Stimulated activated CD4-positive, alpha-beta T cell treated with anti-CD3 and anti-CD28 coated beads, Interleukin-1b, Interleukin-23, amount 100 ng/mL, for 48 hours (primary cell): Measurements from ENCODE around the gene DMAC2L.
A peak's percentile ranks its signal among the peaks of the same experiment; 100 is the strongest.
"Not testable (repeated sequence)": the region's sequence is repeated elsewhere in the genome, so short reads cannot be mapped to it uniquely, and the experiment has no call there.

Source experiments
- DNase-seq: peaks from one replicate; pipeline ENCODE4 v3.0.0-alpha.2; 2020

Gene DMAC2L

GRCh38 chr14:50333014-50333509 lies 20.9 kb downstream of the DMAC2L start:
- no peak for DNase-seq

- no peak for DNase-seq
Measured at GRCh38 chr14:50334211-50334610, 22.1 kb downstream of the DMAC2L start.

DNA sequence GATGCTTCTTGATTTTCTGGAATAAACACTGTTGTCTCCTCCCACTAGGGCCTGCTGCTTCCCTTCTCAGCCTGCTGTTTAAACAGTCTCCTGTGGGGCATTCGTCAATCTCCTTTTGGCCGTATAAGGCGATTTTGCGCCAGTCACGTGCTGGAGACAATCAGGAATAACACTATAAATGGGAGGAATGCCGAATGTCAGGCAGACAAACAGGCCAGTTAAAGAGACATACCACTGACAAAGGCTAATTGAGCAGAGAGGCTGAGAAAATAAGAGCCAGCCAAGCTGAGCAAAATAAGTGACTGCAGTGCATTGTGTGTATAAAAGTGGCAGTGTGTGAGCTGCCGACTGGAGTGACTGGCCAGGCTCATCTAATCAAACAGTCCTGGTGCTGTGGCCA lies 23.3 kb downstream of the DMAC2L start:
- DNase-seq = no peak

DNA sequence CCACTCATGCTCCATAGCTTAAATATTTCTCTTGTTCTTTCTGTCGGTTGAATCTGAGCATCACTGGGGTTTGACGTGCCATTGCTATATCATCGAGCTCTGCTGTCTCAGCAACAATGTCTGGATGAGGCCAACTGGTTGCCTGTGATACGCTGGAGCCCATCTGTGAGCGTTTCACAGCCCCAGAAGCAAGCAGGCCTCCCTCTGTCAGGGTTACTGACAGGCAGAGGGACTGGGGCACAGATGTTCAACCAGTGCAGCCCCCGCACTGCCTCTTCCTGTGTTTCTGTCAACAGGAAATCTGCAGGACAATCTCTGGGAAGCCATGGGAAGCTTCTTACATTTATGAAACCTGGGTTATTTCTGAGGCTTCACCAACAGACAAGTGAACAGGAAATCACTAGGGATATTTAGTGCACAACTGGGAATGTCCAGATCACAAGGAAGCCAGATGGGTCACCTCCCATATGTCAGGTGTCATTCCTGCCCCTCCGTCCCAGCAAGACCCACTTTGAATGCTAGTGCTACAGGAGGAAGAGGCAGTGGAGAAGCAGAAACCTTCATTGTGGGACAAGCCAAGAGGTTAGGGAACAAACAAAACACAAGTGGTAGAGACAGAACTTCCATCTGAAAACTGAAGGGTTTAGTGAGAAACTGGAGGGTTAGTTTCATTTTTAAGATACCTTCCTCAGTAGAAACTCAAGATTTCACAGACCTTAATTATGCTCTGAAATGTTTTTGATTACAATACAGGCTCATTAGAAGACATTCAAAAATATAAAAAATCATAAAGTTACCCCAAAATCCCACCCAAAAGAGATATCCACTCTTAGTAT lies 24.1 kb downstream of the DMAC2L start:
- no peak for DNase-seq

DNA sequence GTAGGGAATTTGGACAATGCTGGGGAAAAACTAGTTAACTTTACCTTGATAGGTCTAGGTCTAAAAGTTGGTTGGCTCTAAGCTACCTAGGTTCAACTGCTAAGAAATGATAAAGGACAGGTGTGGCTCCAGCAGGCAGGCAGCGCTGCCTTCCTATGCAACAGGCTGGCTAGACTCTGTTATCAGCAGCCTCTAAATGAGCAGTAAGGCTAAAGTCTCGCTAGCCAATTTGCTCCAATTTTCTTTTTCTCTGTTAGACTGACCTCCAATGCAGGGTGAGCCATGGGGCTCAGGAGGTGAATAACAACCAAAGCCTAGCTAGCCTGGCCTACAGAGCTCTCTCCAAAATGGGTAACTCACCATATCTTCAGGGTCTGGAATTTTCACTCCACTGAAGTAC lies 26.5 kb downstream of the DMAC2L start:
- DNase-seq = no peak

DNA sequence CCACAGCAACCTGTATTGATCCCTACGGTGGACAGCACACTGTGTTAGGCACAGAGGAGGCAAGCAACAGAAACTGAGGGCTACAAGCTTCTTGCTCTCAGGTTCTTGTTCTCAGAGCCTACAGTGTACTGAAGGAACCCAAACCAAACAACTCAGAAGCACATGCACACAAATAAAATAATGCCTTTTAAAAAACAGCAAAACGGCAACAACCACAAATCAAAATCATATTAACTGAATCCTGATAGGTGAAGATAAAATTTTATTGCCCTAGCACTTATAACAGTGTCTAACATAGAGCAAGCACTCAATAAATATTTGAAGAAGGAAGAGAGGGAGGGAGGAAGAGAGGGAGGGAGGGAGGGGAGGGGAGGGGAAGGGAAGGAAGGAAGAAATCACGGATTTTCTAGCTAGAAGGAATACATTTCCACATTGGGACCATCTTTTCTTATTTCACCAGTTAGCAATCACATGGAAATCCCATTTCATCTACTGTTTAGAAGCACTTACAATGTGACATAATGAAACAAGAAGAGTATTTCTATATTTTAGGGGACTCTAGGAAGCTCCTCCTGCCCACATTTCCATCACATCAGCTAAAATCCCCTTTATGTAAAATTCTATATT lies 27.2 kb downstream of the DMAC2L start:
- no peak for DNase-seq

GRCh38 chr14:50340045-50340444 lies 27.9 kb downstream of the DMAC2L start:
- no peak for DNase-seq

GRCh38 chr14:50340963-50341362 lies 28.8 kb downstream of the DMAC2L start:
- DNase-seq = no peak

DNA sequence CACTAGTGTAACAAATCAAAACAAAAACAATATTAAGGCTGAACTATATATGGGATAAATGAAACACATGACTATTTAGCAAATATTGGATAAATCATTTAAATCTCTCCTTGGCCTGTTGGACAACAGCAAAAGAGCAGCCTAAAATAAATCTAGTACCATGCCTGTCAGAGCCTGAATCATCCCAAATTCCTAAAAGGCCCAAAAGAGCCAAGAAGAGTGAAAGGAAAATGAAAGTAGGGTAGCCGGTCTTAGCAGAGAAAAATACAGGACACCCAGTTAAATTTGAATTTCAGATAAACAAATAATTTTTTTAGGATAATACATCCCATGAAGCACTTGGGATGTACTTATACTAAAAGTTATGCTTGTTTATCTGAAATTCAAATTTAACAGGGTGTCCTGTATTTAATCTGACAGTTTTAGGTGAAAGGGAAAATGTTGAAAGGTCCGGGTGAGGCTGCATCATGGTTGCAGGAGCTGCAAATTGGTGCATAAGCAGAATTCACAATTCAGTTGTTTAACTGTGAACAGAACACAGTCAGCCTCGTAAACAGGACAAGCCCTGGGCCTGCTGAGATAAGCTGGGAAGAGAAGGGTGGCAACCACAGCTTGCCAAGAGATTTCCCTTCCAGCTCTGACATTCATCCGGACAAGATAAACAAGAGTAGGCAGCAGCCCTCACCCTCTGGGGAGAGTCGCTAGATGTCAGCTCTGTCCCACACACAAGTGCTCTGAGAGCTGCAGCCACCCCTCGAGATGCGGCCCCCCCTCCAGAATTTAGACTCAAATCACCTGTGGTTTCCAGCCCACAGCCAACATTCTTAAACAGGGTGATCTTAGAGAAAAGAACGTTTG lies 30.3 kb downstream of the DMAC2L start:
- DNase-seq = peak; percentile 39

DNA sequence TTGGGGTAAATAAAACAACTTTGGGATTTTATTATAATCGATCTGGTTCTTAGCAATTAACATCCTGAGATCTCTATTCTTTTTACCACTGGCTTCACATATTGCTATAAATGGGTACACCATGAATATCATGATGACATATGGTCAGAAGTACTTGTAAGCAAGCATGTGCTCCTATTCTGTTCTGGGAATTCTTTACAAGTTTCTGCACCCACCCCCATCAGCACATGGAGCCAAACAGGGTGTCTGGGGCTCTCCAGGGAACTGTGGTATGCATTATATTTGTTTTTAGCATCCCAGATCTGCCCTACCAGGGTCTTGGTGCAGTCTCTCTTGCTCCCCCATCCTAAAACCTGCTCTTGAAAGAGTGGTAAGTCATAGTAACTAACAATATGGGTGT lies 31.3 kb downstream of the DMAC2L start:
- DNase-seq = no peak

GRCh38 chr14:50344116-50344775 lies 32.1 kb downstream of the DMAC2L start:
- peak; percentile 91 for DNase-seq

DNA sequence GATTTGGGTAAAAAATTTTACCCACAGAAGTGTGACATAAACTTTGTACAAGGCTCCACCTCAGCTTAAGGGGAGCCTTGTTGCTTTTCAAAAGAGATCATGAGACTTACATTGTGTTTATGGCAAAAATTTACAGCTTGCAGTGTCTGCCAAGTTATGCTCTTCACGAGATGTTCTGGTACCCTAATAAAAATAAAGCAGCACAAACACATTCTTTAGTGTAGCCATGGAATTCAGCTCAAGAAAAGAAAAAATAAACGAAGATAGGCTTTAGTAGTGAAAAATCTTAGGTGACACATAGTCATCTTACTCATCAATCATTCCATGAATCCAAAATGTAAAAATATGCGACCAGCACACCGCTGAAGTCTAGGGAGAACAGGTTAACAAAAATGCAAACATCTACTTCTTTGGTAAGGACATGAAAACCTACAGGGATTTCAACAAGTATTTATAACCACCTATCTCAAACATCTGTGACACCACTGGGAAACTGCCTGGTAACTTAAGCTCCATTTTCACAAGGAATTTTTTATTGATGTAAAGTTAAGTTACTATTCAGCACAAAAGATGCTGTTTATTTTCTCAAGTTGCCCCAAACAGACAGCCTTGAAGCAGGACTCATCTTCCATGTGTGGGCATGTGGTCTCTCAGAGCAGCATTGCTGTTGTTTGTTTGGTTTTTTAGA lies 32.9 kb downstream of the DMAC2L start:
- DNase-seq = no peak

DNA sequence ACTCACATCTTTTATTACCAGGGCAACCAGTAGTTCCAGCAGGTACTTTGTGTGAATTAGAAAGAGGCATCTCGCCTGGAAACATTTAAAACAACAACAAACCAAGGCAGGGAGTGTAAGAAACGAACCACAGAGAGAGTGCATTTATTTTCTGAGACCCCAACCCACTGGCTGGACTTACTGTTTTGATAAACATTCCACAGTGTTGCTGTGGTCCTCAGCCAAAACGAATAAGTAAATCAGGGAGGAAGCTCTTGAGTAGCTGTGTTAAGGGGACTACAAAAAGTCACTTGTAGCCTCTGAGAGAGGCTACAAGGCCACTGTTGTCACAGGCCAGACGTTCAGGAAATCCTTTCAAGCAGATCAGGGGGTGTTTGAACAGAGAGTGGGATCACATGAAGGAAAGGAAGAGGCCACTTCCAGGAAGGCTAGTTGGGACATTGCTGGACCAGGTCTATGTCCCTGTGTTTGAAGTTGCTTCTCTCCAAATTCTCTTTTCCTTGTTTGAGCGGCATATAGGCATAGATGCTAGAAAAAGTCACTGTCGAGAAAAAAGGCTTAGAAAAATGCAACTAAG lies 33.8 kb downstream of the DMAC2L start:
- no peak for DNase-seq

GRCh38 chr14:50347521-50347920 lies 35.4 kb downstream of the DMAC2L start:
- no peak for DNase-seq

- DNase-seq = no peak
Measured at GRCh38 chr14:50348933-50349332, 36.8 kb downstream of the DMAC2L start.

DNA sequence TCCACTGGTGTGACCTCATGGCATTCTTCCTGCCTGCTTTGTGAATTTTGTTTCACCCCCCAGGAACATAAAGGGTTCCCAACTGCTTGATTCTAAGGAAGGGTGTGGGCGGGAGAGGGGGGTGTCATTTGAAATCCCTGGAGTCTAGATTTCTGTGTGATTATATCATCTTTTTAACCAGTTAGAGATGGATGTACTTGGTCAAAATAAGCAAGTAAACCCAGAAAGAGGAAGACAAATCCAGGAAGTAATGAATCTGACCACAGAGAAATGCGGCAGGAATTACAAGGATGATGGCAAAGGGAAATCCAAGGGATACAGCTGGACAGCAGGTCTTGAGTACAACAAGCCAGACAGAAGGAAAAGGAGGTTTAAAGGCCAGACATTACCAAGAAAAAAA lies 38.9 kb downstream of the DMAC2L start:
- no peak for DNase-seq

DNA sequence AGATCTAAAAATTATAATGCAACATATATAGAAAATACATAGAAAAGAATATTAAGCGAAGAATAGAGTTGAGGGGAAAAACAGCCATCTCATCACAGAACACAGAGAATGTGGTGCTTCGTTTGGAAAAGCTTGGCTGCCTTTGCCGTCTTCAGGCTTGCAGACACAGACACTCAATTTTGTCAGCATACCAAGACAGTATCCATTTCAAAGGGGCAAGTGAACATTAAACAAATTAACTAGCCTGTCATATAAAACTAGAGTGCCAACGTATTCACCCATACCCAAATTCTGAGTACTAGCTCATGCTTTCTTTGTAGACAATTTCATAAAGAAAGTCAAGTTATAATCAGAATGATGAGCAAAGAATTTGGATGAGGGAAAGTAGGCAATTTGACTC lies 40.5 kb downstream of the DMAC2L start:
- no peak for DNase-seq

GRCh38 chr14:50353126-50353525 lies 41.0 kb downstream of the DMAC2L start:
- DNase-seq = no peak

- no peak for DNase-seq
Measured at GRCh38 chr14:50354527-50354926, 42.4 kb downstream of the DMAC2L start.

GRCh38 chr14:50355692-50356091 lies 43.6 kb downstream of the DMAC2L start:
- no peak for DNase-seq

DNA sequence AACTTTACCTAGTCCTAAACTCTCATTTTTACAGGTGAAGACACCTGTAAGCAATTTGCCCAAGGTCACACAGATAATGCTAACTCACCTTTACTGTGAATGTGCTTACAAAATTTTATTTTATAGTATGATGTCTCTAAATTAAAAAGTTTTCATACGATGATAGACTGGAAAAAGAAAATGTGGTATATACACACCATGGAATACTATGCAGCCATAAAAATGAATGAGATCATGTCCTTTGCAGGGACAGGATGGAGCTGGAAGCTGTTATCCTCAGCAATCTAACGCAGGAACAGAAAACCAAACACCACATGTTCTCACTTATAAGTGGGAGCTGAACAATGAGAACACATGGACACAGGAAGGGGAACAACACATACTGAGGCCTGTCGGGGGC lies 44.2 kb downstream of the DMAC2L start:
- not testable (repeated sequence) for DNase-seq

- no peak for DNase-seq
Measured at GRCh38 chr14:50357124-50357523, 45.0 kb downstream of the DMAC2L start.
